A549 (cell line): ENCODE measurements around the gene TBPL2. TPM values are rescaled to one million over a fixed set of nuclear protein-coding genes. Genes with fewer than 3 reads are reported as not detected.

Experiments
- ATAC-seq, 2 experiments: fragments of 200-7000 bp in 1 of 2; fragments of >200 bp in 1 of 2; cut with Nextera tagmentation in 1 of 2; cut with Tn5 transposase in 1 of 2; 3 replicates each; pipeline versions ENCODE4 v1.8.0 to v1.9.1; 2018 to 2020; ENCODE audit warnings: mild to moderate bottlenecking in 1 of 2, moderate library complexity in 1 of 2
- CTCF ChIA-PET: fragments of 300-600 bp; sonication (Branson Sonifier 250); formaldehyde crosslinking; extraction: SDS; loops from one replicate; lab custom pipeline; 2021; ENCODE audit warnings: antibody characterized with exemption, inconsistent platforms; lab: Yijun Ruan, JAX
- POLR2A ChIA-PET: fragments of 350-600 bp; formaldehyde crosslinking; extraction: SDS; loops from one replicate; lab custom pipeline; 2021; ENCODE audit warnings: antibody characterized with exemption, inconsistent platforms; lab: Yijun Ruan, JAX
- DNase-seq, 2 experiments: peaks; one replicate each; pipeline versions ENCODE4 v3.0.0 to v3.0.0-alpha.2; 2011 to 2016; ENCODE audit warnings: low read depth in 1 of 2, low spot score in 1 of 2
- FAIRE-seq: peaks from 2 replicates; lab custom pipeline; 2011; peaks lifted over from hg19 to GRCh38; lab: Jason Lieb, UNC
- H3K27ac ChIP-seq, 2 experiments: fragments of >200 bp; sonication (Bioruptor Twin); formaldehyde crosslinking; 3 replicates each; pipeline ENCODE4 v1.5.1; 2016 to 2017
- H3K4me1 ChIP-seq: fragments of >200 bp; sonication (Bioruptor Twin); formaldehyde crosslinking; 3 replicates; pipeline ENCODE4 v1.6.1; 2016
- H3K4me2 ChIP-seq: fragments of >200 bp; sonication (Bioruptor Twin); formaldehyde crosslinking; 3 replicates; pipeline ENCODE4 v1.6.1; 2016
- H3K4me3 ChIP-seq: fragments of >200 bp; sonication (Bioruptor Twin); formaldehyde crosslinking; 3 replicates; pipeline ENCODE4 v1.5.1; 2016
- H3K9me3 ChIP-seq: fragments of >200 bp; sonication (Bioruptor Twin); formaldehyde crosslinking; 3 replicates; pipeline ENCODE4 v1.6.1; 2016
- EP300 ChIP-seq, 2 experiments: fragments of >200 bp; sonication (Bioruptor Twin); formaldehyde crosslinking; IDR thresholded peaks; 2 replicates in 1 of 2; 3 replicates in 1 of 2; pipeline ENCODE4 v1.6.1; 2016 to 2017
- ESRRA ChIP-seq: fragments of 150-350 bp; IDR thresholded peaks from 2 replicates; pipeline ENCODE4 v1.6.1; 2014; ENCODE audit warnings: mild to moderate bottlenecking, low read length, borderline replicate concordance
- FOSL2 ChIP-seq, 2 experiments: fragments of 450-650 bp in 1 of 2; fragments of >200 bp in 1 of 2; sonication (Bioruptor Twin) in 1 of 2; formaldehyde crosslinking; IDR thresholded peaks; 2 replicates each; pipeline versions ENCODE4 v1.5.0 to v1.6.1; 2016 to 2020; ENCODE audit warnings: mild to moderate bottlenecking in 1 of 2, moderate library complexity in 1 of 2
- FOXS1 ChIP-seq: fragments of 250-450 bp; sonication (Bioruptor Pico); IDR thresholded peaks from 2 replicates; pipeline ENCODE4 v1.5.0; 2020; ENCODE audit warnings: mild to moderate bottlenecking, moderate library complexity
- HOXA7 ChIP-seq: fragments of 250-450 bp; sonication (Bioruptor Pico); IDR thresholded peaks from 2 replicates; pipeline ENCODE4 v1.5.0; 2020; ENCODE audit warnings: mild to moderate bottlenecking, moderate library complexity
- HOXB5 ChIP-seq: fragments of 250-450 bp; sonication (Bioruptor Pico); IDR thresholded peaks from 2 replicates; pipeline ENCODE4 v1.5.0; 2020; ENCODE audit warnings: mild to moderate bottlenecking, moderate library complexity
- JUNB ChIP-seq: fragments of >200 bp; sonication (Bioruptor Twin); formaldehyde crosslinking; IDR thresholded peaks from 2 replicates; pipeline ENCODE4 v1.6.1; 2016
- KDM5A ChIP-seq: fragments of 200-600 bp; sonication (generic); IDR thresholded peaks from 2 replicates; pipeline ENCODE4 v1.6.1; 2016; ENCODE audit warnings: antibody characterized with exemption, mild to moderate bottlenecking
- MYC ChIP-seq: IDR thresholded peaks from 2 replicates; pipeline ENCODE4 v1.6.1; 2012; ENCODE audit warnings: mild to moderate bottlenecking, inconsistent platforms, low read length, improper control_type of control experiment, borderline replicate concordance
- NFE2L2 ChIP-seq: fragments of 150-350 bp; conservative IDR thresholded peaks from 2 replicates; pipeline ENCODE4 v1.6.1; 2014; ENCODE audit warnings: low read length
- PHF8 ChIP-seq: fragments of 200-600 bp; sonication (generic); IDR thresholded peaks from 2 replicates; pipeline ENCODE4 v1.6.1; 2016; ENCODE audit warnings: low read depth, mild to moderate bottlenecking, antibody characterized with exemption, moderate library complexity, borderline replicate concordance
- RNF2 ChIP-seq: fragments of 200-600 bp; sonication (generic); IDR thresholded peaks from 2 replicates; pipeline ENCODE4 v1.6.1; 2016; ENCODE audit warnings: low read depth, mild to moderate bottlenecking, antibody characterized with exemption, moderate library complexity, borderline replicate concordance
- SMC3 ChIP-seq: fragments of >200 bp; sonication (Bioruptor Twin); formaldehyde crosslinking; IDR thresholded peaks from 3 replicates; pipeline ENCODE4 v1.6.1; 2018; ENCODE audit warnings: inconsistent platforms
- TFCP2L1 ChIP-seq: fragments of 250-450 bp; sonication (Bioruptor Pico); IDR thresholded peaks from 2 replicates; pipeline ENCODE4 v1.5.0; 2021; ENCODE audit warnings: mild to moderate bottlenecking
- WGBS: methylation state at CpG from one replicate; pipeline ENCODE4 v1.1.6; 2017; ENCODE audit errors: missing lambda C conversion rate; 5-methylcytosine and 5-hydroxymethylcytosine counted together
- polyA plus RNA-seq, 4 experiments: library from polyadenylated mRNA; depleted of rRNA in 3 of 4; stranded (reverse); fragments of >200 nt; fragmentation: RNase III in 1 of 4; extraction: RNeasy Plus Mini Kit Qiagen cat#74134 plus additional on column Dnase treatment in 1 of 4; gene quantifications; 2 replicates in 3 of 4; 3 replicates in 1 of 4; pipeline ENCODE4 v1.2.3, GENCODE V29; 2011 to 2017
- TF ChIP-seq, protein P1 (sequence below): fragments of >200 bp; sonication (Bioruptor Twin); formaldehyde crosslinking; IDR thresholded peaks from 2 replicates; pipeline ENCODE4 v1.6.1; 2016
- TF ChIP-seq, protein P2 (sequence below): fragments of 250-450 bp; sonication (Bioruptor Pico); IDR thresholded peaks from 2 replicates; pipeline ENCODE4 v1.5.0; 2021; ENCODE audit warnings: mild to moderate bottlenecking, moderate library complexity, borderline replicate concordance
- TF ChIP-seq, protein P3 (sequence below): fragments of 200-600 bp; sonication (generic); IDR thresholded peaks from 2 replicates; pipeline ENCODE4 v1.6.1; 2016; ENCODE audit warnings: antibody characterized with exemption, mild to moderate bottlenecking, moderate library complexity
- TF ChIP-seq, protein P4 (sequence below): fragments of >200 bp; sonication (Bioruptor Twin); formaldehyde crosslinking; IDR thresholded peaks from 3 replicates; pipeline ENCODE4 v1.6.1; 2016
- TF ChIP-seq, protein P5 (sequence below): fragments of 150-350 bp; IDR thresholded peaks from 2 replicates; pipeline ENCODE4 v1.6.1; 2014; ENCODE audit warnings: low read depth, mild to moderate bottlenecking, low read length
- TF ChIP-seq, protein P6 (sequence below): fragments of >200 bp; sonication (Bioruptor Twin); formaldehyde crosslinking; IDR thresholded peaks from 3 replicates; pipeline ENCODE4 v1.5.1; 2016
- TF ChIP-seq, protein P7 (sequence below): IDR thresholded peaks from 2 replicates; pipeline ENCODE4 v1.6.1; 2012

The TBPL2 gene
- polyA plus RNA-seq, 2 of the 4 experiments (the other 2 are of a cell fraction), result not detected

DNA sequence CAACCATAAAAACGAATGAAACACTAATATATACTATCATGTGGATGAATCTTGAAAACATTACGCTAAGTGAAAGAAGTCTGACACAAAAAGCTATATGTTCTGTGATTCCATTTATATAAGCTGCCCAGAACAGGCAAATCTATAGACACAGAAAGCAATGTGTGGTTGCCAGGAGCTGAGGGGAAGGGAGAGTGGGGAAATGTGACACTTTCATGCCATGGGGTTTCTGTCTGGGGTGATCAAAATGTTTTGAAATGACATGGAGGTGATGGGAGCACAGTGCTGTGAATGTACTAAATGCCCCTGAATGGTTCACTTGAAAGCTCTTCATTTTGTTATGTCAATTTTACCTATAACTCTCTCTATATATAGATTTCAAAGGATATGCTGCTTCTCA is 58.9 kb downstream of the TBPL2 start:
- ChIA-PET POLR2A (interaction anchor here (1.2 kb wide), 1 partner anchor 30 kb away, joined by 4 read pairs; the partner anchor contains the start of gene ATG14), CTCF (interaction anchor here (1.1 to 1.4 kb wide), 3 partner anchors 27 to 111 kb away, joined by 3 to 4 read pairs (median 3); no protein-coding TSS in a partner anchor)
- no peak for FAIRE-seq

DNA sequence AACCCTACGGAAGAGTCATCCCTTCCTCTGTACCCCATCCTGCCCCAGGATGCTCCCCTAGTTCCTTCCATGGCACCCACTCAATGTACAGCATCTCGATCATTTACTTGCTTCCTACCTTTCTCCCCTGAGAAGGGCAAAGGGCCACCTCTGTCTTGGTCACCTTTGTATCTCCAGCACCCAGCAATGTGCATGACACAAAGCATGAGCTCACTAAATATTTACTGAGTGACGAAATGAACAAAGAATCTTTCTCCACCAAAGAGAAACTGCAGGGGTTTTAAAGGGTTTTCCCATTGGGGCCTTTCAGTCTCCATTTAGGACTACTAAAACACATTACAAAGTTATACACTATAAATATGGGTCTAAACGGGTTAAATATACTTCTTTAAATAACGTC is 59.4 kb downstream of the TBPL2 start:
- DNase-seq, result no peak
- no peak for FAIRE-seq
- ATAC-seq, result no peak
- Histone ChIP-seq H3K4me2 (no peak overlapping the region), H3K27ac (no peak overlapping the region), H3K4me1 (peaks cover 8% of the 10 kb centered on the region; the same call in 2 of the 3 replicates), H3K4me3 (no peak overlapping the region), H3K9me3 (no peaks in the 10 kb centered on the region)
- ChIA-PET POLR2A (no interaction called here), CTCF (interaction anchor here (1.4 kb wide), 1 partner anchor 111 kb away, joined by 4 read pairs; no protein-coding TSS in a partner anchor)
- TF ChIP-seq, protein P1, sequence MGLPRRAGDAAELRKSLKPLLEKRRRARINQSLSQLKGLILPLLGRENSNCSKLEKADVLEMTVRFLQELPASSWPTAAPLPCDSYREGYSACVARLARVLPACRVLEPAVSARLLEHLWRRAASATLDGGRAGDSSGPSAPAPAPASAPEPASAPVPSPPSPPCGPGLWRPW, result no peak
- TF ChIP-seq HOXB5 (CRISPR knock-in tag) (no peak), SMC3 (no peak), RNF2 (no peak), FOSL2 (IDR thresholded peaks at IDR 0.05) (no peak), FOSL2 (CRISPR knock-in tag; IDR thresholded peaks at IDR 0.05) (no peak), NFE2L2 (no peak), KDM5A (no peak), EP300 (IDR thresholded peaks at IDR 0.05) (no peak), JUNB (no peak), HOXA7 (CRISPR knock-in tag) (no peak), PHF8 (no peak)
- TF ChIP-seq, protein P2, sequence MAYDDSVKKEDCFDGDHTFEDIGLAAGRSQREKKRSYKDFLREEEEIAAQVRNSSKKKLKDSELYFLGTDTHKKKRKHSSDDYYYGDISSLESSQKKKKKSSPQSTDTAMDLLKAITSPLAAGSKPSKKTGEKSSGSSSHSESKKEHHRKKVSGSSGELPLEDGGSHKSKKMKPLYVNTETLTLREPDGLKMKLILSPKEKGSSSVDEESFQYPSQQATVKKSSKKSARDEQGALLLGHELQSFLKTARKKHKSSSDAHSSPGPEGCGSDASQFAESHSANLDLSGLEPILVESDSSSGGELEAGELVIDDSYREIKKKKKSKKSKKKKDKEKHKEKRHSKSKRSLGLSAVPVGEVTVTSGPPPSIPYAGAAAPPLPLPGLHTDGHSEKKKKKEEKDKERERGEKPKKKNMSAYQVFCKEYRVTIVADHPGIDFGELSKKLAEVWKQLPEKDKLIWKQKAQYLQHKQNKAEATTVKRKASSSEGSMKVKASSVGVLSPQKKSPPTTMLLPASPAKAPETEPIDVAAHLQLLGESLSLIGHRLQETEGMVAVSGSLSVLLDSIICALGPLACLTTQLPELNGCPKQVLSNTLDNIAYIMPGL, result no peak
- TF ChIP-seq, protein P3, sequence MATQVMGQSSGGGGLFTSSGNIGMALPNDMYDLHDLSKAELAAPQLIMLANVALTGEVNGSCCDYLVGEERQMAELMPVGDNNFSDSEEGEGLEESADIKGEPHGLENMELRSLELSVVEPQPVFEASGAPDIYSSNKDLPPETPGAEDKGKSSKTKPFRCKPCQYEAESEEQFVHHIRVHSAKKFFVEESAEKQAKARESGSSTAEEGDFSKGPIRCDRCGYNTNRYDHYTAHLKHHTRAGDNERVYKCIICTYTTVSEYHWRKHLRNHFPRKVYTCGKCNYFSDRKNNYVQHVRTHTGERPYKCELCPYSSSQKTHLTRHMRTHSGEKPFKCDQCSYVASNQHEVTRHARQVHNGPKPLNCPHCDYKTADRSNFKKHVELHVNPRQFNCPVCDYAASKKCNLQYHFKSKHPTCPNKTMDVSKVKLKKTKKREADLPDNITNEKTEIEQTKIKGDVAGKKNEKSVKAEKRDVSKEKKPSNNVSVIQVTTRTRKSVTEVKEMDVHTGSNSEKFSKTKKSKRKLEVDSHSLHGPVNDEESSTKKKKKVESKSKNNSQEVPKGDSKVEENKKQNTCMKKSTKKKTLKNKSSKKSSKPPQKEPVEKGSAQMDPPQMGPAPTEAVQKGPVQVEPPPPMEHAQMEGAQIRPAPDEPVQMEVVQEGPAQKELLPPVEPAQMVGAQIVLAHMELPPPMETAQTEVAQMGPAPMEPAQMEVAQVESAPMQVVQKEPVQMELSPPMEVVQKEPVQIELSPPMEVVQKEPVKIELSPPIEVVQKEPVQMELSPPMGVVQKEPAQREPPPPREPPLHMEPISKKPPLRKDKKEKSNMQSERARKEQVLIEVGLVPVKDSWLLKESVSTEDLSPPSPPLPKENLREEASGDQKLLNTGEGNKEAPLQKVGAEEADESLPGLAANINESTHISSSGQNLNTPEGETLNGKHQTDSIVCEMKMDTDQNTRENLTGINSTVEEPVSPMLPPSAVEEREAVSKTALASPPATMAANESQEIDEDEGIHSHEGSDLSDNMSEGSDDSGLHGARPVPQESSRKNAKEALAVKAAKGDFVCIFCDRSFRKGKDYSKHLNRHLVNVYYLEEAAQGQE, result no peak
- TF ChIP-seq, protein P4, sequence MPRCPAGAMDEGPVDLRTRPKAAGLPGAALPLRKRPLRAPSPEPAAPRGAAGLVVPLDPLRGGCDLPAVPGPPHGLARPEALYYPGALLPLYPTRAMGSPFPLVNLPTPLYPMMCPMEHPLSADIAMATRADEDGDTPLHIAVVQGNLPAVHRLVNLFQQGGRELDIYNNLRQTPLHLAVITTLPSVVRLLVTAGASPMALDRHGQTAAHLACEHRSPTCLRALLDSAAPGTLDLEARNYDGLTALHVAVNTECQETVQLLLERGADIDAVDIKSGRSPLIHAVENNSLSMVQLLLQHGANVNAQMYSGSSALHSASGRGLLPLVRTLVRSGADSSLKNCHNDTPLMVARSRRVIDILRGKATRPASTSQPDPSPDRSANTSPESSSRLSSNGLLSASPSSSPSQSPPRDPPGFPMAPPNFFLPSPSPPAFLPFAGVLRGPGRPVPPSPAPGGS, result no peak
- 59% methylated on average over 5 of the region's 5 CpGs for WGBS

More for the DNA sequence above, 58.9 kb downstream of the TBPL2 start:
- no peak overlapping the region for H3K4me2 ChIP-seq
- 71% methylated on average over 2 of the region's 2 CpGs for WGBS
- H3K4me1 ChIP-seq, result peaks cover 8% of the 10 kb centered on the region; the same call in 2 of the 3 replicates
- H3K4me3 ChIP-seq, result no peak overlapping the region
- no peaks in the 10 kb centered on the region for H3K9me3 ChIP-seq
- H3K27ac ChIP-seq, result no peak overlapping the region
- ATAC-seq, result no peak
- TF ChIP-seq, protein P4, result no peak
- TF ChIP-seq ESRRA, result no peak
- TF ChIP-seq, protein P5, sequence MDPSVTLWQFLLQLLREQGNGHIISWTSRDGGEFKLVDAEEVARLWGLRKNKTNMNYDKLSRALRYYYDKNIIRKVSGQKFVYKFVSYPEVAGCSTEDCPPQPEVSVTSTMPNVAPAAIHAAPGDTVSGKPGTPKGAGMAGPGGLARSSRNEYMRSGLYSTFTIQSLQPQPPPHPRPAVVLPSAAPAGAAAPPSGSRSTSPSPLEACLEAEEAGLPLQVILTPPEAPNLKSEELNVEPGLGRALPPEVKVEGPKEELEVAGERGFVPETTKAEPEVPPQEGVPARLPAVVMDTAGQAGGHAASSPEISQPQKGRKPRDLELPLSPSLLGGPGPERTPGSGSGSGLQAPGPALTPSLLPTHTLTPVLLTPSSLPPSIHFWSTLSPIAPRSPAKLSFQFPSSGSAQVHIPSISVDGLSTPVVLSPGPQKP, result no peak
- no peak for TF ChIP-seq FOXS1 (CRISPR knock-in tag)
- TF ChIP-seq HOXA7 (CRISPR knock-in tag), result no peak
- TF ChIP-seq TFCP2L1 (CRISPR knock-in tag), result no peak
- TF ChIP-seq, protein P6, sequence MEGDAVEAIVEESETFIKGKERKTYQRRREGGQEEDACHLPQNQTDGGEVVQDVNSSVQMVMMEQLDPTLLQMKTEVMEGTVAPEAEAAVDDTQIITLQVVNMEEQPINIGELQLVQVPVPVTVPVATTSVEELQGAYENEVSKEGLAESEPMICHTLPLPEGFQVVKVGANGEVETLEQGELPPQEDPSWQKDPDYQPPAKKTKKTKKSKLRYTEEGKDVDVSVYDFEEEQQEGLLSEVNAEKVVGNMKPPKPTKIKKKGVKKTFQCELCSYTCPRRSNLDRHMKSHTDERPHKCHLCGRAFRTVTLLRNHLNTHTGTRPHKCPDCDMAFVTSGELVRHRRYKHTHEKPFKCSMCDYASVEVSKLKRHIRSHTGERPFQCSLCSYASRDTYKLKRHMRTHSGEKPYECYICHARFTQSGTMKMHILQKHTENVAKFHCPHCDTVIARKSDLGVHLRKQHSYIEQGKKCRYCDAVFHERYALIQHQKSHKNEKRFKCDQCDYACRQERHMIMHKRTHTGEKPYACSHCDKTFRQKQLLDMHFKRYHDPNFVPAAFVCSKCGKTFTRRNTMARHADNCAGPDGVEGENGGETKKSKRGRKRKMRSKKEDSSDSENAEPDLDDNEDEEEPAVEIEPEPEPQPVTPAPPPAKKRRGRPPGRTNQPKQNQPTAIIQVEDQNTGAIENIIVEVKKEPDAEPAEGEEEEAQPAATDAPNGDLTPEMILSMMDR, result no peak
- TF ChIP-seq, protein P7, sequence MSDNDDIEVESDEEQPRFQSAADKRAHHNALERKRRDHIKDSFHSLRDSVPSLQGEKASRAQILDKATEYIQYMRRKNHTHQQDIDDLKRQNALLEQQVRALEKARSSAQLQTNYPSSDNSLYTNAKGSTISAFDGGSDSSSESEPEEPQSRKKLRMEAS, result no peak
- no peak for TF ChIP-seq MYC
- TF ChIP-seq, all 56 proteins: peak for 0
- no peak for DNase-seq
